ENCODE measurements around the gene BCL11B. TPM values are rescaled to one million over a fixed set of nuclear protein-coding genes. Genes with fewer than 3 reads are reported as not detected.

BCL11B gene
- total RNA-seq, 2 experiments from 2014 or later: not detected

- Histone ChIP-seq H3K36me3 (ENCODE audit: insufficient read depth, low read length) (no peaks in the 10 kb centered on the region), H2AFZ (ENCODE audit: low read length) (no peak overlapping the region), H3K9me2 (ENCODE audit: insufficient read depth, low read length) (no peaks in the 10 kb centered on the region), H3K4me3 (ENCODE audit: low read depth, low read length, poor library complexity, severe bottlenecking) (no peak overlapping the region), H3K9me3 (ENCODE audit: low read length) (no peaks in the 10 kb centered on the region), H3K27ac (ENCODE audit: low read depth, low read length, poor library complexity, severe bottlenecking) (no peak overlapping the region), H3K4me1 (ENCODE audit: insufficient read depth, low read length, poor library complexity, severe bottlenecking) (no peaks in the 10 kb centered on the region), H4K20me1 (ENCODE audit: insufficient read depth, low read length) (no peaks in the 10 kb centered on the region), H3K4me2 (ENCODE audit: low read length) (no peak overlapping the region), H3K79me2 (ENCODE audit: insufficient read depth, low read depth, low read length) (no peaks in the 10 kb centered on the region)
- BruUV-seq (replicated peaks): no TSS peak
- ChIA-PET CTCF (ENCODE audit: unreplicated experiment) (no interaction called here), POLR2A (no interaction called here)
- intact Hi-C loops (cut with micrococcal nuclease; ENCODE audit: unreplicated experiment): no loop called here
- DNase-seq (ENCODE audit: low spot score): no peak
- TF ChIP-seq EZH2phosphoT487 (IDR thresholded peaks at IDR 0.05; ENCODE audit: borderline replicate concordance, low read depth, low read length) (no peak), CTCF (conservative IDR thresholded peaks at IDR 0.05; ENCODE audit: low read length) (no peak)
Observed at GRCh38 chr14:99250636-99251208, 21.3 kb downstream of the BCL11B start.

- H3K79me2 ChIP-seq (ENCODE audit: insufficient read depth, low read depth, low read length): no peaks in the 10 kb centered on the region
- no peaks in the 10 kb centered on the region for H3K36me3 ChIP-seq (ENCODE audit: insufficient read depth, low read length)
- POLR2A ChIA-PET: no interaction called here
- no peak overlapping the region for H2AFZ ChIP-seq (ENCODE audit: low read length)
- TF ChIP-seq CTCF (conservative IDR thresholded peaks at IDR 0.05; ENCODE audit: low read length): no peak
- no peak for TF ChIP-seq EZH2phosphoT487 (IDR thresholded peaks at IDR 0.05; ENCODE audit: borderline replicate concordance, low read depth, low read length)
- H3K27ac ChIP-seq (ENCODE audit: low read depth, low read length, poor library complexity, severe bottlenecking): no peak overlapping the region
- no peaks in the 10 kb centered on the region for H3K4me1 ChIP-seq (ENCODE audit: insufficient read depth, low read length, poor library complexity, severe bottlenecking)
- no peaks in the 10 kb centered on the region for H4K20me1 ChIP-seq (ENCODE audit: insufficient read depth, low read length)
- H3K4me2 ChIP-seq (ENCODE audit: low read length): no peak overlapping the region
- H3K9me2 ChIP-seq (ENCODE audit: insufficient read depth, low read length): no peaks in the 10 kb centered on the region
- intact Hi-C loops (cut with micrococcal nuclease; ENCODE audit: unreplicated experiment): no loop called here
- CTCF ChIA-PET (ENCODE audit: unreplicated experiment): no interaction called here
- no peaks in the 10 kb centered on the region for H3K9me3 ChIP-seq (ENCODE audit: low read length)
- BruUV-seq (replicated peaks): no TSS peak
- no peak overlapping the region for H3K4me3 ChIP-seq (ENCODE audit: low read depth, low read length, poor library complexity, severe bottlenecking)
- no peak for DNase-seq (ENCODE audit: low spot score)
Observed at GRCh38 chr14:99249389-99249788, 22.6 kb downstream of the BCL11B start.

- ChIA-PET CTCF (ENCODE audit: unreplicated experiment) (no interaction called here), POLR2A (no interaction called here)
- Histone ChIP-seq H3K4me1 (ENCODE audit: insufficient read depth, low read length, poor library complexity, severe bottlenecking) (no peaks in the 10 kb centered on the region), H3K9me2 (ENCODE audit: insufficient read depth, low read length) (no peaks in the 10 kb centered on the region), H3K9me3 (ENCODE audit: low read length) (no peaks in the 10 kb centered on the region), H4K20me1 (ENCODE audit: insufficient read depth, low read length) (no peaks in the 10 kb centered on the region), H3K79me2 (ENCODE audit: insufficient read depth, low read depth, low read length) (no peaks in the 10 kb centered on the region), H3K4me2 (ENCODE audit: low read length) (no peak overlapping the region), H2AFZ (ENCODE audit: low read length) (no peak overlapping the region), H3K27ac (ENCODE audit: low read depth, low read length, poor library complexity, severe bottlenecking) (no peak overlapping the region), H3K4me3 (ENCODE audit: low read depth, low read length, poor library complexity, severe bottlenecking) (no peak overlapping the region), H3K36me3 (ENCODE audit: insufficient read depth, low read length) (no peaks in the 10 kb centered on the region)
- no TSS peak for BruUV-seq (replicated peaks)
- intact Hi-C loops (cut with micrococcal nuclease; ENCODE audit: unreplicated experiment): no loop called here
- TF ChIP-seq EZH2phosphoT487 (IDR thresholded peaks at IDR 0.05; ENCODE audit: borderline replicate concordance, low read depth, low read length): no peak
- no peak for TF ChIP-seq CTCF (conservative IDR thresholded peaks at IDR 0.05; ENCODE audit: low read length)
- no peak for DNase-seq (ENCODE audit: low spot score)
Observed at GRCh38 chr14:99248761-99249171, 23.2 kb downstream of the BCL11B start.

Measured in OCI-LY7 (cell line).